PC-9 (cell line): ENCODE results near the gene CBX8. TPM values are rescaled to one million over a fixed set of nuclear protein-coding genes. Genes with fewer than 3 reads are reported as not detected.

Source experiments
- BruUV-seq: library from RNA; stranded (reverse); fragments of 400-500 nt; replicated peaks from 2 replicates; lab custom pipeline; 2021; lab: Mats Ljungman, UMichigan
- CTCF ChIA-PET: fragments of 300-600 bp; sonication (Branson Sonifier 250); formaldehyde crosslinking; loops from one replicate; lab custom pipeline; 2022; ENCODE audit warnings: antibody characterized with exemption; lab: Charles Lee
- POLR2A ChIA-PET: fragments of 300-600 bp; sonication (Branson Sonifier 250); formaldehyde crosslinking; loops from one replicate; lab custom pipeline; 2022; ENCODE audit warnings: antibody characterized with exemption; ENCODE audit not compliant: unreplicated experiment; lab: Charles Lee
- DNase-seq, 2 experiments: peaks; one replicate each; pipeline versions ENCODE4 v3.0.0 to v3.0.0-alpha.2; 2015 to 2022; ENCODE audit warnings: mixed read lengths in 1 of 2
- H2AFZ ChIP-seq: fragments of 200-600 bp; sonication (generic); 2 replicates; pipeline ENCODE4 v1.8.1; 2017; ENCODE audit warnings: antibody characterized with exemption
- H3F3A ChIP-seq: fragments of 200-600 bp; sonication (generic); 2 replicates; pipeline ENCODE4 v1.8.1; 2017; ENCODE audit warnings: antibody characterized with exemption, mild to moderate bottlenecking, low read depth; ENCODE audit not compliant: insufficient read depth
- H3K27ac ChIP-seq: fragments of 200-600 bp; sonication (generic); 2 replicates; pipeline ENCODE4 v1.6.1; 2016; ENCODE audit warnings: mixed run types
- H3K27me3 ChIP-seq: fragments of 200-600 bp; sonication (generic); 2 replicates; pipeline ENCODE4 v1.6.1; 2016; ENCODE audit warnings: low read depth, mixed run types; ENCODE audit not compliant: insufficient read depth
- H3K36me3 ChIP-seq: fragments of 200-600 bp; sonication (generic); 2 replicates; pipeline ENCODE4 v1.6.1; 2016; ENCODE audit warnings: low read depth, mixed run types
- H3K4me1 ChIP-seq: fragments of 200-600 bp; sonication (generic); replicated peaks from 2 replicates; pipeline ENCODE4 v1.6.1; 2016; ENCODE audit warnings: mixed run types; ENCODE audit not compliant: insufficient read depth
- H3K4me2 ChIP-seq: fragments of 200-600 bp; sonication (generic); 2 replicates; pipeline ENCODE4 v1.6.1; 2017; ENCODE audit warnings: mixed run types
- H3K4me3 ChIP-seq: fragments of 200-600 bp; sonication (generic); 2 replicates; pipeline ENCODE4 v1.6.1; 2016; ENCODE audit warnings: mixed run types
- H3K79me2 ChIP-seq: fragments of 200-600 bp; sonication (generic); 2 replicates; pipeline ENCODE4 v1.6.1; 2017; ENCODE audit warnings: low read depth, mixed run types
- H3K9me2 ChIP-seq: fragments of 200-600 bp; sonication (generic); 2 replicates; pipeline ENCODE4 v1.8.1; 2017; ENCODE audit warnings: mild to moderate bottlenecking; ENCODE audit not compliant: insufficient read depth
- H3K9me3 ChIP-seq: fragments of 200-600 bp; sonication (generic); 2 replicates; pipeline ENCODE4 v1.8.1; 2016; ENCODE audit warnings: low read depth; ENCODE audit not compliant: insufficient read depth
- H4K20me1 ChIP-seq: fragments of 200-600 bp; sonication (generic); 2 replicates; pipeline ENCODE4 v1.8.1; 2017; ENCODE audit not compliant: insufficient read depth
- EZH2 ChIP-seq: fragments of 200-600 bp; sonication (generic); IDR thresholded peaks from 2 replicates; pipeline ENCODE4 v1.8.0; 2017; ENCODE audit warnings: antibody characterized with exemption, low read depth
- intact Hi-C: fragments of 100-400 bp; cut with micrococcal nuclease; formaldehyde crosslinking; loops from one replicate; pipeline ENCODE4 v1.10.0; 2022; ENCODE audit not compliant: unreplicated experiment
- total RNA-seq: library from RNA; stranded (reverse); gene quantifications from 2 replicates; pipeline ENCODE4 v1.2.3, GENCODE V29; 2021
- TF ChIP-seq, protein P1 (sequence below): fragments of 200-600 bp; sonication (generic); conservative IDR thresholded peaks from 2 replicates; pipeline ENCODE4 v1.6.1; 2017; ENCODE audit warnings: mixed run types, antibody characterized with exemption, mild to moderate bottlenecking, moderate library complexity

Gene CBX8
- total RNA-seq, 1 experiment from 2014 or later = 14.2 TPM

GRCh38 chr17:79779661-79780365 is 17.1 kb downstream of the CBX8 start:
- no peak overlapping the region for H3K27ac ChIP-seq
- no TSS peak for BruUV-seq
- intact Hi-C loops = no loop called here
- DNase-seq = no peak
- H3K36me3 ChIP-seq = no peaks in the 10 kb centered on the region
- H4K20me1 ChIP-seq = no peaks in the 10 kb centered on the region
- H3K9me3 ChIP-seq = no peaks in the 10 kb centered on the region
- H3K4me2 ChIP-seq = peak overlapping the region; percentile 87; the same call in 1 of the 2 replicates
- CTCF ChIA-PET = interaction anchor here (0.5 to 1.2 kb wide), 2 partner anchors 66 to 183 kb away, joined by 4 to 5 read pairs; no protein-coding TSS in a partner anchor
- POLR2A ChIA-PET = no interaction called here
- TF ChIP-seq, protein P1, sequence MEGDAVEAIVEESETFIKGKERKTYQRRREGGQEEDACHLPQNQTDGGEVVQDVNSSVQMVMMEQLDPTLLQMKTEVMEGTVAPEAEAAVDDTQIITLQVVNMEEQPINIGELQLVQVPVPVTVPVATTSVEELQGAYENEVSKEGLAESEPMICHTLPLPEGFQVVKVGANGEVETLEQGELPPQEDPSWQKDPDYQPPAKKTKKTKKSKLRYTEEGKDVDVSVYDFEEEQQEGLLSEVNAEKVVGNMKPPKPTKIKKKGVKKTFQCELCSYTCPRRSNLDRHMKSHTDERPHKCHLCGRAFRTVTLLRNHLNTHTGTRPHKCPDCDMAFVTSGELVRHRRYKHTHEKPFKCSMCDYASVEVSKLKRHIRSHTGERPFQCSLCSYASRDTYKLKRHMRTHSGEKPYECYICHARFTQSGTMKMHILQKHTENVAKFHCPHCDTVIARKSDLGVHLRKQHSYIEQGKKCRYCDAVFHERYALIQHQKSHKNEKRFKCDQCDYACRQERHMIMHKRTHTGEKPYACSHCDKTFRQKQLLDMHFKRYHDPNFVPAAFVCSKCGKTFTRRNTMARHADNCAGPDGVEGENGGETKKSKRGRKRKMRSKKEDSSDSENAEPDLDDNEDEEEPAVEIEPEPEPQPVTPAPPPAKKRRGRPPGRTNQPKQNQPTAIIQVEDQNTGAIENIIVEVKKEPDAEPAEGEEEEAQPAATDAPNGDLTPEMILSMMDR = no peak
- no peak for TF ChIP-seq EZH2
- H3K79me2 ChIP-seq = peaks cover 16% of the 10 kb centered on the region; the same call in 1 of the 2 replicates
- no peak overlapping the region for H3K4me3 ChIP-seq
- H3F3A ChIP-seq = peaks cover 7% of the 10 kb centered on the region; the same call in 1 of the 2 replicates
- H2AFZ ChIP-seq = no peak overlapping the region
- no peaks in the 10 kb centered on the region for H3K9me2 ChIP-seq
- no peaks in the 10 kb centered on the region for H3K27me3 ChIP-seq
- H3K4me1 ChIP-seq = peaks cover 19% of the 10 kb centered on the region

GRCh38 chr17:79779084-79779529 is 17.8 kb downstream of the CBX8 start:
- Histone ChIP-seq H3K9me3 (no peaks in the 10 kb centered on the region), H3K4me3 (peak overlapping the region; percentile 66; the same call in 1 of the 2 replicates), H4K20me1 (no peaks in the 10 kb centered on the region), H3K27ac (no peak overlapping the region), H3K79me2 (peaks cover 16% of the 10 kb centered on the region; the same call in 1 of the 2 replicates), H2AFZ (no peak overlapping the region), H3K4me2 (peak overlapping the region; percentile 87), H3K4me1 (peaks cover 19% of the 10 kb centered on the region), H3K27me3 (no peaks in the 10 kb centered on the region), H3F3A (peaks cover 7% of the 10 kb centered on the region; the same call in 1 of the 2 replicates), H3K9me2 (no peaks in the 10 kb centered on the region), H3K36me3 (no peaks in the 10 kb centered on the region)
- TF ChIP-seq EZH2 = no peak
- TF ChIP-seq, protein P1 = no peak
- CTCF ChIA-PET = interaction anchor here (0.5 to 1.2 kb wide), 3 partner anchors 66 to 183 kb away, joined by 3 to 5 read pairs (median 4); no protein-coding TSS in a partner anchor
- DNase-seq = no peak
- intact Hi-C loops = no loop called here
- BruUV-seq = TSS peak; percentile 38
- POLR2A ChIA-PET = no interaction called here

DNA sequence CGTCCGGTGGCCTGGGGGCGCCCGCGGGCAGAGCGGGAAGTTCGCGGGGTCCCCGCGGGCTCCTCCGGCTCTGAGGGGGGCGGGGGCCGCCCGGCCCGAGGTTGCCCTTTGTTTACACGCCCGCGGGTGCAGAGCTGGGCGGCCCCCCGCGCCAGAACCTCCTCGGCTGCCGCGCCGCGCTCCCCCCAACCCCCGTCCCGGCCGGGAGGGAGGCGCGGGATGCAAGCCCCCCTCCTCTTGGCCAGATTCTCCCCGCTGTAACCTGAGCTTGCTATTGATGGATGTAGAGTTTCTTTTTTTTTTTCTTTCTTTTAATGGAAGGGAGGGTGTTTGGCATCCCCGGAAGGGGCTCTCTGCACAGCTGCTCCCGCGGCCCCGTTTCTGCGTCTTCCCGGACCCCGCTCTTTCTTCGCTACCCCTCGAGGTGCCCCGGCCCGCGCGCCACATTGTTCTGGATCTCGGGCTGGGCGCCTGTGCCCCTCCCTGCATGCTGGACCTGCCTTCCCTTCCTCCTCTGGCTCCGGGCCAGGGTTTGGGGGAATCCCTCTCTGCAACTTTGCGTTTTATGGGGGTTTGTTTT is 18.3 kb downstream of the CBX8 start:
- Histone ChIP-seq H3K27ac (no peak overlapping the region), H3K27me3 (no peaks in the 10 kb centered on the region), H3K4me2 (peak overlapping the region; percentile 87), H3K4me1 (peaks cover 19% of the 10 kb centered on the region), H3K9me3 (no peaks in the 10 kb centered on the region), H2AFZ (no peak overlapping the region), H4K20me1 (no peaks in the 10 kb centered on the region), H3K79me2 (peaks cover 16% of the 10 kb centered on the region; the same call in 1 of the 2 replicates), H3K9me2 (no peaks in the 10 kb centered on the region), H3F3A (peaks cover 7% of the 10 kb centered on the region; the same call in 1 of the 2 replicates), H3K36me3 (no peaks in the 10 kb centered on the region), H3K4me3 (peak overlapping the region; percentile 66)
- POLR2A ChIA-PET = interaction anchor here (0.6 kb wide), 2 partner anchors 22 to 938 kb away, joined by 3 to 4 read pairs; partner anchors contain the start of gene USP36
- no TSS peak for BruUV-seq
- CTCF ChIA-PET = interaction anchor here (0.6 to 1.2 kb wide), 2 partner anchors 67 to 137 kb away, joined by 3 to 5 read pairs; no protein-coding TSS in a partner anchor
- intact Hi-C loops = no loop called here
- TF ChIP-seq EZH2 = no peak
- TF ChIP-seq, protein P1 = no peak
- DNase-seq = peak in 1 of 2 experiments; percentile 18
